NCI-H446 treated with DMSO at 0.1 percent for 48 hours (cell line): ENCODE results near the gene ABCB1.

Experiments
- DNase-seq: peaks from one replicate; lab custom pipeline; 2025; lab: John Stamatoyannopoulos, UW

ABCB1 gene

GRCh38 chr7:87513735-87514335 lies 86.8 kb downstream of the ABCB1 start:
- no peak for DNase-seq

- DNase-seq: no peak
Measured at GRCh38 chr7:87512906-87513305, 87.8 kb downstream of the ABCB1 start.

DNA sequence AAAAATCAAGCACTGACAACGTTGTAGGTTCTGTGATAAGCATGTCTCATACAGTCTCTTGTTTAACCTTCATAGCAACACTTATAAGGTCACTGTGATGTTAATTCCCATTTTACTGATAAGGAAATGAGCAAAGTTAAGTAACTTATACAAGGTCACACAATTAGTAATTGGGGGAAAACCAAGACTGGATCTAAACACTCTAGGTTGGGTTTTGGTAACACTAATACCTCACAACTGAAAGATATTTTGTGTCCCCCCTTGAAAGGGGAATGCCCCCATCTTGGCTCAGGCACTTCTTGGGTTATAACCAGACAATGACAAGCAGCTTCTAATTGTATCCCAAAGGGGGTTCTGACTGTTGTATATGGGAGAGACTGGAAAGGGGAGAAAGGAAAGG lies 89.2 kb downstream of the ABCB1 start:
- DNase-seq: no peak

DNA sequence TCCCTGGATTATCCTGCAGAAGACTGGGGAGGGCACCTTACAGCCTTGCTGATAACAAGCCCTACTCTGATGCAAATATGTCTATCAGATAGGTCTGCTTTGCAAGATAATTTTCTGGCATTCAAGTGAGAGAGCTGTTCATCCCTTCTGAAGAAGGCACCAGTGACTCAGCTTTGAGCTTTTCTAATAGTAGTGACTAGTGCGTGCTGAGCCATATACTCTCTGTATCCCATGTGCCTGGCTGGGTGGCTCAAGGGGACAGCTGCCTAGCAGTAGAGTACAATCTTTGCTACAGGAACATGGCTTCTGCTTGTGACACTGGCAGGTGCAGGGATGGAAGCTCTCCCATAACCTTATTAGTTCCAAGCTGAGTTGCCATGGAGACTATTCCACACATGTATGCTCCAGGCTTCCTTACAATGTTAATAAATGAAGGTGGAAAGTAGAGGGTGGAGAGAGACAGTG lies 90.2 kb downstream of the ABCB1 start:
- DNase-seq: no peak

GRCh38 chr7:87507446-87507845 lies 93.2 kb downstream of the ABCB1 start:
- no peak for DNase-seq

GRCh38 chr7:87506246-87507180 lies 94.2 kb downstream of the ABCB1 start:
- no peak for DNase-seq

DNA sequence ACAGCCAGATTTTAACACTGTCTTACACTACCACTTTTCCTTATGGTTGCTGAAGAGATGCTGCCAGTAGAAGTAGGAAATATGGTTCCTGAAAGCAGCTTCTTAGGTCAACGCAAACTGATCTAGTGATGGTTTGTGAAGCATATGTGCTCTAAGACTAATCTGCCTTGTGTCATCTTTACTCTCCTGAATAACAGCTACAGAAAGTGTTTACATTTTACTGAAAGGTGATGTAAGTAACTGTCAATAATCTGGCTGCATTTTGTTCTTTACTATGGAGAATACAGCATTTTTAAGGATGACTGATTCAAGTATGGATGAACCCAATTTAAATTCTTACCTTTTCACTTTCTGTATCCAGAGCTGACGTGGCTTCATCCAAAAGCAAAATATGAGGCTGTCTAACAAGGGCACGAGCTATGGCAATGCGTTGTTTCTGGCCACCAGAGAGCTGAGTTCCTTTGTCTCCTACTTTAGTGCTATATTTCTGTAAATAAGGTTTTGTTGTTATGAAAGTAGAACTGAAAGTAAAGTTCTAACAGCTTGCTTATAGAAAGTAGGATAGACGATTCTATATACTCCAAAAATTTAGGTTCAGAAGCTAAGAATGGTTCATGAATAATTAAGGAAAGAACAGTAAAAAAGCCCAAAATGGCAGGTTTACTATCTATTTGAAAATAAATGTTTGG lies 95.0 kb downstream of the ABCB1 start:
- DNase-seq: no peak

GRCh38 chr7:87505122-87505521 lies 95.6 kb downstream of the ABCB1 start:
- no peak for DNase-seq

- no peak for DNase-seq
Measured at GRCh38 chr7:87499494-87499893, 101.2 kb downstream of the ABCB1 start.

GRCh38 chr7:87498893-87499292 lies 101.8 kb downstream of the ABCB1 start:
- no peak for DNase-seq

- DNase-seq: no peak
Measured at GRCh38 chr7:87497482-87497881, 103.2 kb downstream of the ABCB1 start.

DNA sequence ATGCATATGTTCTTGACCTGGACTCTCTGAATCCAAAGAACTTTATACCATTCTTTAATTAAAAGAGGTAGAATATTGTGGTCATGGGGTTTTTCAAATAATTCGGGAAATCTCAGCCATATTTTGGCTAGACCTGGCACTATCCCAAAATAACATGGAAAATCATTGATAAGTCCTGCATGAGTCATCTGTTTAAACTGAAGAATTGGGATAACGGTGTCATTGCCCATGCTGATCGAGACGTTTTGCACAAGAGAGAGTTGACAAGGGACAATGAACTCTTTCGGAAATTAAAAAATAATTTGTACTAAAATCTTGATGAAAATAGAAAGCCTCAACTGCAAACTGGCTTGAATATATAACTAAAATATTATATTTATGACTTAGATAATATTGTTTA lies 105.3 kb downstream of the ABCB1 start:
- no peak for DNase-seq

DNA sequence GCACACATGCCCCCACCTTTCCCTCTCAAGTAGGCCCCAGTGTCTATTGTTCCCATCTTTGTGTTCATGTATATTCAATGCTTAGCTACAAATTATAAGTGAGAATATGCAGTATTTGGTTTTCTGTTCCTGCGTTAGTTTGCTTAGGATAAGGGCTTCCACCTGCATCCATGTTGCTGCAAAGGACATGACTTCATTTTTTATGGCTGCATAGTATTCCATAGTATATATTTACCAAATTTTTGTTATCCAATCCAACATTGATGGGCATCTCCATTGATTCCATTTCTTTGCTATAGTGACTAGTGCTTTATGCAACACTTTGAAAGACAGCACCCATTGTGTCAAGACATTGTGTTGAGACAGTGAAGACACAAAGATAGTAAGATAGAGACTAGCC lies 106.2 kb downstream of the ABCB1 start:
- DNase-seq: no peak

DNA sequence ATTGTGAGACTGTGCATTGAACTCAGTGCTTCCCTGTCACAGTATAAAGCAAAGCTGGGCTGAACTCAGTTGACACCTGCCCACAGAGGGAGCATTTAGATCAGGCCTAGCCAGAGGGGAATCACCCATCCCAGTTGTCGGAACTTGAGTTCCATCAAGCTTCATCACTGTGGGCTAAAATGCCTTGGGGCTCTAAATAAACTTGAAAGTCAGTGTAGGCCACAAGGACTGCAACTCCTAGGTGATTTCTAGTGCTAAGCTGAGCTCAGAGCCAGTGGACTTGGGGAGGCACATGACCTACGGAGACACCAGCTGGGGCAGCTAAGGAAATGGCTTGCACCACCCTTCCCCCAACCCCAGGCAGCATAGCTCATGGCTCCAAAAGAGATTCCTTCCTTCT lies 117.6 kb downstream of the ABCB1 start:
- no peak for DNase-seq

DNA sequence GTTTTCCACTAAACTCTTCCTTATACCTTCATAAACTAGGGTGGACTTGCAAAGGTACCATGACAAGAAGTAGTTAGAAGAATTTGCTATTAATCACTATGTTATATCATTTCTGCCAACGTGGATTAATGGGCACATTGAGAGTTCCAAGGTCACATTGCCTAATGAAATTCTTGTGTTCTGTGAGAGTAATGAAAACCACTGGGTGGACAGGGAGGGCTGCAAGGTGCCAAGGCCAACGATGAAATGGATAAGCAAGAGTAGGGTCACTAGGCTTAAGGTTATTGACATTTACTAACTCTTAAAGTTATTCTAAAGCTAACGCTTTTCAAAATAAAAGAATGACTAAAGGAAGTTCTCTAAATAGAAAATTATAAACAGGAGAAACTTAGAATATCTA lies 118.6 kb downstream of the ABCB1 start:
- no peak for DNase-seq

DNA sequence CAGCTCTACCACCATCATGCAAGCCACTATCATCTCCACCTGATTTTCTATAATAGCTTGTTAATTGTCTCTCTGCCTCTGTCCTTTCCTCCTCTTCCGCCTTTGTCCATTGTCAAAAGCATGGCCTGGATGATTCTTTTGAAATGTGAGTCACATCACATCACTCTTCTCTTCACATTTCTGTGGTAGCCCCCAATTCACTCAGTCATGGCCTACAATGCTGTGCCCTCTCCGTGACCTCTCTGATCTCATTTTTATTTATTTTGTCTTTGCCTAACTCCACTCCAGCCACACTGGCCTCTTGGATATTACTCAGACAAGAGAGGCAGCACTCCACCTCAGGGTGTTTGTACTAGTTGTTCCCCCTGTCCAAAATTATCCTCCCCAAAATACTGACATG lies 120.3 kb downstream of the ABCB1 start:
- DNase-seq: no peak

GRCh38 chr7:87479951-87480350 lies 120.7 kb downstream of the ABCB1 start:
- no peak for DNase-seq

- no peak for DNase-seq
Measured at GRCh38 chr7:87476179-87476557, 124.5 kb downstream of the ABCB1 start.

GRCh38 chr7:87475359-87476178 lies 125.1 kb downstream of the ABCB1 start, which contains the start of gene ABCB4:
Gene ABCB4, minus strand, starts transcription at chr7:87475680. Its CDS starts 215 bp downstream, at chr7:87475465.
- no peak for DNase-seq

GRCh38 chr7:87474533-87475358 lies 125.9 kb downstream of the ABCB1 start:
- no peak for DNase-seq

- no peak for DNase-seq
Measured at GRCh38 chr7:87473986-87474385, 126.7 kb downstream of the ABCB1 start.
